NCI-H146 treated with DMSO at 0.1 percent for 48 hours (cell line): ENCODE measurements around the gene STYK1.

Source experiments
- DNase-seq: peaks from one replicate; lab custom pipeline; 2025; ENCODE audit not compliant: unreplicated experiment; lab: John Stamatoyannopoulos, UW

STYK1 gene

GRCh38 chr12:10673659-10674384, at the start of gene STYK1:
Gene STYK1 (minus strand): TSS chr12:10674052. CDS start chr12:10634618, 39,434 bp downstream.
- peak; percentile 97 for DNase-seq

- DNase-seq, result peak; percentile 43
Observed at GRCh38 chr12:10722905-10723746, 49.3 kb upstream of the STYK1 start, which contains the start of gene YBX3. Gene YBX3 (minus strand): TSS chr12:10723323. CDS start chr12:10723111, 212 bp downstream.

- no peak for DNase-seq
Observed at GRCh38 chr12:10722502-10722904, 48.7 kb upstream of the STYK1 start.

- DNase-seq, result no peak
Observed at GRCh38 chr12:10721651-10722501, 48.0 kb upstream of the STYK1 start.

GRCh38 chr12:10720974-10721650, 47.3 kb upstream of the STYK1 start:
- DNase-seq, result no peak

GRCh38 chr12:10719482-10719881, 45.6 kb upstream of the STYK1 start:
- DNase-seq, result no peak

- no peak for DNase-seq
Observed at GRCh38 chr12:10718279-10718821, 44.5 kb upstream of the STYK1 start.

- DNase-seq, result no peak
Observed at GRCh38 chr12:10717410-10717809, 43.6 kb upstream of the STYK1 start.

- no peak for DNase-seq
Observed at GRCh38 chr12:10716704-10717315, 43.0 kb upstream of the STYK1 start.

- no peak for DNase-seq
Observed at GRCh38 chr12:10716277-10716676, 42.4 kb upstream of the STYK1 start.

GRCh38 chr12:10715491-10715890, 41.6 kb upstream of the STYK1 start:
- DNase-seq, result no peak

GRCh38 chr12:10709808-10710207, 36.0 kb upstream of the STYK1 start:
- DNase-seq, result no peak

- no peak for DNase-seq
Observed at GRCh38 chr12:10708862-10709261, 35.0 kb upstream of the STYK1 start.

GRCh38 chr12:10705655-10706054, 31.8 kb upstream of the STYK1 start:
- DNase-seq, result no peak

- no peak for DNase-seq
Observed at GRCh38 chr12:10701843-10702242, 28.0 kb upstream of the STYK1 start.

GRCh38 chr12:10701131-10701681, 27.4 kb upstream of the STYK1 start:
- no peak for DNase-seq

- no peak for DNase-seq
Observed at GRCh38 chr12:10700581-10700980, 26.7 kb upstream of the STYK1 start.

GRCh38 chr12:10697862-10698261, 24.0 kb upstream of the STYK1 start:
- no peak for DNase-seq

GRCh38 chr12:10697156-10697555, 23.3 kb upstream of the STYK1 start:
- DNase-seq, result no peak

- no peak for DNase-seq
Observed at GRCh38 chr12:10690906-10691305, 17.1 kb upstream of the STYK1 start.
